Measurements from ENCODE around the gene RNF151. TPM values are rescaled to one million over a fixed set of nuclear protein-coding genes. Genes with fewer than 3 reads are reported as not detected.

Gene RNF151
- total RNA-seq, 1 donor from 2014 or later: not detected

- Mint-ChIP-seq H3K4me3 (no peak overlapping the region), H3K9me3 (no peaks in the 10 kb centered on the region), H3K27me3 (ENCODE audit: low read depth) (peaks cover 25% of the 10 kb centered on the region), H3K27ac (ENCODE audit: unreplicated experiment) (no peak overlapping the region), H3K36me3 (ENCODE audit: low read depth) (no peaks in the 10 kb centered on the region), H3K4me1 (peaks cover 2% of the 10 kb centered on the region)
- no peak for TF ChIP-seq CTCF (conservative IDR thresholded peaks at IDR 0.05)
- DNase-seq (ENCODE audit: low read depth, low spot score): no peak
Measured at GRCh38 chr16:2015117-2015946, 48.7 kb downstream of the RNF151 start.

- H3K4me3 Mint-ChIP-seq: no peak overlapping the region
- no peak overlapping the region for H3K27ac Mint-ChIP-seq (ENCODE audit: unreplicated experiment)
Measured at GRCh38 chr16:2015947-2016208, 49.2 kb downstream of the RNF151 start.

GRCh38 chr16:2016407-2016922 is 49.8 kb downstream of the RNF151 start:
- peak; percentile 54 for TF ChIP-seq CTCF (conservative IDR thresholded peaks at IDR 0.05)
- H3K27me3 Mint-ChIP-seq (ENCODE audit: low read depth): peaks cover 36% of the 10 kb centered on the region
- H3K9me3 Mint-ChIP-seq: no peaks in the 10 kb centered on the region
- H3K4me1 Mint-ChIP-seq: peaks cover 5% of the 10 kb centered on the region
- no peaks in the 10 kb centered on the region for H3K36me3 Mint-ChIP-seq (ENCODE audit: low read depth)
- H3K4me3 Mint-ChIP-seq: peak overlapping the region; percentile 31
- no peak for DNase-seq (ENCODE audit: low read depth, low spot score)
- H3K27ac Mint-ChIP-seq (ENCODE audit: unreplicated experiment): no peak overlapping the region

More at GRCh38 chr16:2015947-2016208, 49.2 kb downstream of the RNF151 start:
- no peak for TF ChIP-seq CTCF (conservative IDR thresholded peaks at IDR 0.05)
- DNase-seq (ENCODE audit: low read depth, low spot score): no peak
- Mint-ChIP-seq H3K4me1 (peaks cover 4% of the 10 kb centered on the region), H3K36me3 (ENCODE audit: low read depth) (no peaks in the 10 kb centered on the region), H3K27me3 (ENCODE audit: low read depth) (peaks cover 30% of the 10 kb centered on the region), H3K9me3 (no peaks in the 10 kb centered on the region)

Other genes with a start within 250 kb of the RNF151 start
- 35.0 and 38.0 TPM in 2 replicates for gene NME3, start 195.3 kb upstream of the RNF151 start, total RNA-seq
- 36.5 and 37.0 TPM in 2 replicates for gene EME2, start 194.0 kb upstream of the RNF151 start, total RNA-seq
- 135 and 141 TPM in 2 replicates for gene MRPS34, start 193.7 kb upstream of the RNF151 start, total RNA-seq
- 23.1 and 23.8 TPM in 2 replicates for gene SPSB3, start 184.3 kb upstream of the RNF151 start, total RNA-seq
- 71.0 and 73.8 TPM in 2 replicates for gene NUBP2, start 183.9 kb upstream of the RNF151 start, total RNA-seq
- gene IGFALS, start 173.2 kb upstream of the RNF151 start, total RNA-seq: 0.14 TPM in 1 of 2 replicates, not detected in the other
- gene HAGH, start 140.0 kb upstream of the RNF151 start, total RNA-seq: 31.1 TPM in 2 replicates
- 27.2 and 28.0 TPM in 2 replicates for gene FAHD1, start 139.7 kb upstream of the RNF151 start, total RNA-seq
- gene MEIOB, start 94.7 kb upstream of the RNF151 start, total RNA-seq: not detected in 2 replicates
- not detected in 2 replicates for gene HS3ST6, start 48.4 kb upstream of the RNF151 start, total RNA-seq
- 29.8 and 30.5 TPM in 2 replicates for gene MSRB1, start 23.7 kb upstream of the RNF151 start, total RNA-seq
- gene RPL3L, start 12.2 kb upstream of the RNF151 start, total RNA-seq: not detected in 2 replicates
- 128 TPM in 2 replicates for gene NDUFB10, start 7.3 kb upstream of the RNF151 start, total RNA-seq
- gene RPS2, start 2.0 kb upstream of the RNF151 start, total RNA-seq: 3,479 and 3,508 TPM in 2 replicates
- 39.5 and 39.6 TPM in 2 replicates for gene TBL3, start 5.2 kb downstream of the RNF151 start, total RNA-seq
- 0.63 and 0.75 TPM in 2 replicates for gene NOXO1, start 14.6 kb downstream of the RNF151 start, total RNA-seq
- 42.5 and 43.3 TPM in 2 replicates for gene GFER, start 17.3 kb downstream of the RNF151 start, total RNA-seq
- gene SYNGR3, start 23.1 kb downstream of the RNF151 start, total RNA-seq: 2.1 and 2.2 TPM in 2 replicates
- gene ZNF598, start 43.0 kb downstream of the RNF151 start, total RNA-seq: 55.7 and 62.5 TPM in 2 replicates
- 0.82 and 1.3 TPM in 2 replicates for gene NPW, start 52.9 kb downstream of the RNF151 start, total RNA-seq
- gene NHERF2, start 60.0 kb downstream of the RNF151 start, total RNA-seq: 7.6 and 8.1 TPM in 2 replicates
- gene NTHL1, start 81.0 kb downstream of the RNF151 start, total RNA-seq: 50.7 and 51.9 TPM in 2 replicates
- gene TSC2, start 81.1 kb downstream of the RNF151 start, total RNA-seq: 175 and 180 TPM in 2 replicates
- gene PKD1, start 169.0 kb downstream of the RNF151 start, total RNA-seq: 108 and 115 TPM in 2 replicates
- gene RAB26, start 181.8 kb downstream of the RNF151 start, total RNA-seq: 0.64 and 0.98 TPM in 2 replicates
- 82.2 and 85.5 TPM in 2 replicates for gene TRAF7, start 188.9 kb downstream of the RNF151 start, total RNA-seq
- gene CASKIN1, start 229.7 kb downstream of the RNF151 start, total RNA-seq: 18.9 and 20.2 TPM in 2 replicates
- 68.1 and 69.2 TPM in 2 replicates for gene MLST8, start 238.6 kb downstream of the RNF151 start, total RNA-seq
- gene BRICD5, start 244.0 kb downstream of the RNF151 start, total RNA-seq: 31.2 and 32.0 TPM in 2 replicates
- gene PGP, start 248.0 kb downstream of the RNF151 start, total RNA-seq: 47.3 and 50.2 TPM in 2 replicates

Measured in neural crest cell (in vitro differentiated cells).